Activated CD4-positive, CD25-positive, alpha-beta regulatory T cell treated with anti-CD3 and anti-CD28 coated beads, Interleukin-2, amount 50 U/mL, for 16 hours (primary cell): ENCODE results near the gene BRD1.
A peak's percentile ranks its signal among the peaks of the same experiment; 100 is the strongest.

Experiments used
- DNase-seq: peaks from one replicate; pipeline ENCODE4 v3.0.0-alpha.2; 2020; ENCODE audit warnings: low read depth, low spot score

Gene BRD1

GRCh38 chr22:49728570-49729271 is 99.0 kb downstream of the BRD1 start:
- DNase-seq: no peak

GRCh38 chr22:49727881-49728569 is 99.6 kb downstream of the BRD1 start:
- DNase-seq: no peak

- no peak for DNase-seq
These were observed 100.3 kb downstream of the BRD1 start for GRCh38 chr22:49727191-49727880.

- no peak for DNase-seq
These were observed 101.0 kb downstream of the BRD1 start for GRCh38 chr22:49726701-49727101.

GRCh38 chr22:49726022-49726681 is 101.5 kb downstream of the BRD1 start:
- no peak for DNase-seq

- DNase-seq: no peak
These were observed 102.2 kb downstream of the BRD1 start for GRCh38 chr22:49725516-49725915.

GRCh38 chr22:49724893-49725489 is 102.7 kb downstream of the BRD1 start:
- peak; percentile 26 for DNase-seq

- no peak for DNase-seq
These were observed 103.4 kb downstream of the BRD1 start for GRCh38 chr22:49724030-49724892.

- DNase-seq: no peak
These were observed 104.1 kb downstream of the BRD1 start for GRCh38 chr22:49723478-49724029.
